Trophoblast cell (in vitro differentiated cells and primary cell): Measurements from ENCODE around the gene DISP3.

ENCODE experiments used
- DNase-seq, 2 donors: peaks; one replicate each; pipeline ENCODE4 v3.0.0-alpha.2; 2016
- H2AFZ ChIP-seq: 2 replicates; pipeline ENCODE4 v1.6.1; 2013; ENCODE audit warnings: low read length, moderate library complexity, mild to moderate bottlenecking; ENCODE audit not compliant: insufficient read depth, poor library complexity
- H2AK5ac ChIP-seq: 2 replicates; pipeline ENCODE4 v1.6.1; 2013; ENCODE audit warnings: mild to moderate bottlenecking, low read length
- H2BK120ac ChIP-seq: 2 replicates; pipeline ENCODE4 v1.6.1; 2013; ENCODE audit warnings: low read length, mild to moderate bottlenecking, moderate library complexity; ENCODE audit not compliant: insufficient read depth, poor library complexity
- H2BK12ac ChIP-seq: 2 replicates; pipeline ENCODE4 v1.6.1; 2013; ENCODE audit warnings: mild to moderate bottlenecking, low read length, moderate library complexity
- H2BK5ac ChIP-seq: 2 replicates; pipeline ENCODE4 v1.6.1; 2013; ENCODE audit warnings: low read length, low read depth, moderate library complexity, mild to moderate bottlenecking; ENCODE audit not compliant: poor library complexity
- H3K14ac ChIP-seq: 2 replicates; pipeline ENCODE4 v1.6.1; 2013; ENCODE audit warnings: mild to moderate bottlenecking, low read length
- H3K18ac ChIP-seq: 2 replicates; pipeline ENCODE4 v1.6.1; 2013; ENCODE audit warnings: mild to moderate bottlenecking, low read length
- H3K23ac ChIP-seq: 2 replicates; pipeline ENCODE4 v1.6.1; 2013; ENCODE audit warnings: low read length
- H3K27ac ChIP-seq: 2 replicates; pipeline ENCODE4 v1.5.1; 2013; ENCODE audit warnings: low read depth, mild to moderate bottlenecking, inconsistent platforms, low read length, moderate library complexity
- H3K27me3 ChIP-seq: 2 replicates; pipeline ENCODE4 v1.6.1; 2013; ENCODE audit warnings: inconsistent platforms, mild to moderate bottlenecking, low read length, moderate library complexity; ENCODE audit not compliant: insufficient read depth
- H3K36me3 ChIP-seq, 2 experiments: 1 replicate in 1 of 2; 2 replicates in 1 of 2; pipeline ENCODE4 v1.6.1; 2013; ENCODE audit warnings: low read length in 2 of 2, mild to moderate bottlenecking in 2 of 2, moderate library complexity in 1 of 2; ENCODE audit not compliant: insufficient read depth in 2 of 2, control insufficient read depth in 1 of 2
- H3K4ac ChIP-seq: 2 replicates; pipeline ENCODE4 v1.6.1; 2013; ENCODE audit warnings: low read depth, mild to moderate bottlenecking, low read length, moderate library complexity
- H3K4me1 ChIP-seq, 2 experiments: 1 replicate in 1 of 2; 2 replicates in 1 of 2; pipeline ENCODE4 v1.6.1; 2013; ENCODE audit warnings: low read length in 2 of 2, mild to moderate bottlenecking in 2 of 2, moderate library complexity in 1 of 2; ENCODE audit not compliant: insufficient read depth in 2 of 2, control insufficient read depth in 1 of 2
- H3K4me2 ChIP-seq: 2 replicates; pipeline ENCODE4 v1.6.1; 2013; ENCODE audit warnings: inconsistent platforms, mild to moderate bottlenecking, low read length, moderate library complexity
- H3K4me3 ChIP-seq: 2 replicates; pipeline ENCODE4 v1.5.1; 2013; ENCODE audit warnings: mild to moderate bottlenecking, low read depth, low read length, inconsistent platforms
- H3K79me1 ChIP-seq: one replicate; pipeline ENCODE4 v1.6.1; 2013; ENCODE audit warnings: low read length
- H3K79me2 ChIP-seq: 2 replicates; pipeline ENCODE4 v1.6.1; 2013; ENCODE audit warnings: low read length, mild to moderate bottlenecking; ENCODE audit not compliant: control insufficient read depth, insufficient read depth, poor library complexity
- H3K9ac ChIP-seq: 2 replicates; pipeline ENCODE4 v1.6.1; 2013; ENCODE audit warnings: mild to moderate bottlenecking, low read length
- H3K9me3 ChIP-seq: 2 replicates; pipeline ENCODE4 v1.6.1; 2013; ENCODE audit warnings: low read depth, mild to moderate bottlenecking, control low read depth, inconsistent platforms, low read length; ENCODE audit not compliant: insufficient read depth
- H4K12ac ChIP-seq: 2 replicates; pipeline ENCODE4 v1.6.1; 2013; ENCODE audit warnings: low read depth, mild to moderate bottlenecking, low read length, moderate library complexity
- H4K8ac ChIP-seq: 2 replicates; pipeline ENCODE4 v1.6.1; 2013; ENCODE audit warnings: low read depth, mild to moderate bottlenecking, low read length, moderate library complexity
- H4K91ac ChIP-seq: one replicate; pipeline ENCODE4 v1.6.1; 2013; ENCODE audit warnings: low read depth, mild to moderate bottlenecking, low read length, moderate library complexity
- WGBS: extraction: QIAGEN DNeasy Blood & Tissue Kit; methylation state at CpG from one replicate; pipeline ENCODE4 v1.1.7; 2013; ENCODE audit warnings: missing lambda C conversion rate; ENCODE audit not compliant: insufficient read length, insufficient coverage; ENCODE audit errors: extremely low coverage; 5-methylcytosine and 5-hydroxymethylcytosine counted together

Gene DISP3

GRCh38 chr1:11523261-11523660, 44.3 kb downstream of the DISP3 start:
- no CpG with 5 or more reads among the region's 10 CpGs for WGBS
- no peaks in the 10 kb centered on the region for H3K79me2 ChIP-seq
- H3K36me3 ChIP-seq: no peaks in the 10 kb centered on the region

GRCh38 chr1:11523746-11524464, 45.0 kb downstream of the DISP3 start:
- H4K91ac ChIP-seq: no peak overlapping the region
- no peak overlapping the region for H3K4me2 ChIP-seq
- no peak overlapping the region for H2BK120ac ChIP-seq
- H4K8ac ChIP-seq: no peak overlapping the region
- no peak overlapping the region for H2AK5ac ChIP-seq
- no peak overlapping the region for H2BK5ac ChIP-seq
- H3K23ac ChIP-seq: no peak overlapping the region
- no CpG with 5 or more reads among the region's 9 CpGs for WGBS
- H3K27ac ChIP-seq: no peak overlapping the region
- no peak overlapping the region for H3K9ac ChIP-seq
- H3K79me2 ChIP-seq: no peaks in the 10 kb centered on the region
- no peak overlapping the region for H2BK12ac ChIP-seq
- DNase-seq: no peak
- no peak overlapping the region for H3K4ac ChIP-seq
- peaks cover 3% of the 10 kb centered on the region for H3K9me3 ChIP-seq
- H3K79me1 ChIP-seq: no peaks in the 10 kb centered on the region
- no peak overlapping the region for H3K4me3 ChIP-seq
- no peaks in the 10 kb centered on the region for H3K36me3 ChIP-seq
- no peak overlapping the region for H3K14ac ChIP-seq
- H3K4me1 ChIP-seq: no peaks in the 10 kb centered on the region
- no peak overlapping the region for H4K12ac ChIP-seq
- no peak overlapping the region for H2AFZ ChIP-seq
- H3K18ac ChIP-seq: no peak overlapping the region
- H3K27me3 ChIP-seq: no peaks in the 10 kb centered on the region

More at GRCh38 chr1:11523261-11523660, 44.3 kb downstream of the DISP3 start:
- Histone ChIP-seq H4K12ac (no peak overlapping the region), H3K27ac (no peak overlapping the region), H2BK12ac (no peak overlapping the region), H3K4me2 (no peak overlapping the region), H2BK5ac (no peak overlapping the region), H3K23ac (no peak overlapping the region), H3K9ac (no peak overlapping the region), H3K4me3 (no peak overlapping the region), H3K14ac (no peak overlapping the region), H3K27me3 (no peaks in the 10 kb centered on the region), H3K9me3 (peaks cover 3% of the 10 kb centered on the region), H3K18ac (no peak overlapping the region), H3K79me1 (no peaks in the 10 kb centered on the region), H2BK120ac (no peak overlapping the region), H4K8ac (no peak overlapping the region), H3K4me1 (no peaks in the 10 kb centered on the region), H3K4ac (no peak overlapping the region), H2AFZ (no peak overlapping the region), H4K91ac (no peak overlapping the region), H2AK5ac (no peak overlapping the region)
- DNase-seq: no peak

GRCh38 chr1:11524465-11525150, 45.7 kb downstream of the DISP3 start:
- WGBS: no CpG with 5 or more reads among the region's 6 CpGs

GRCh38 chr1:11525151-11525505, 46.2 kb downstream of the DISP3 start:
- H3K27me3 ChIP-seq: no peaks in the 10 kb centered on the region
- H3K4me3 ChIP-seq: no peak overlapping the region
- H2AK5ac ChIP-seq: no peak overlapping the region
- H2AFZ ChIP-seq: no peak overlapping the region
- H3K4ac ChIP-seq: no peak overlapping the region
- H2BK12ac ChIP-seq: no peak overlapping the region
- no CpG with 5 or more reads among the region's 8 CpGs for WGBS
- no peak overlapping the region for H3K27ac ChIP-seq
- no peak overlapping the region for H4K8ac ChIP-seq
- no peak overlapping the region for H3K23ac ChIP-seq
- H3K4me2 ChIP-seq: no peak overlapping the region
- no peaks in the 10 kb centered on the region for H3K79me1 ChIP-seq
- H3K9me3 ChIP-seq: peaks cover 3% of the 10 kb centered on the region
- no peak overlapping the region for H2BK5ac ChIP-seq
- no peaks in the 10 kb centered on the region for H3K79me2 ChIP-seq
- no peaks in the 10 kb centered on the region for H3K36me3 ChIP-seq
- no peak overlapping the region for H3K9ac ChIP-seq
- no peak for DNase-seq
- no peak overlapping the region for H3K14ac ChIP-seq
- no peak overlapping the region for H2BK120ac ChIP-seq
- H3K18ac ChIP-seq: no peak overlapping the region
- no peaks in the 10 kb centered on the region for H3K4me1 ChIP-seq
- no peak overlapping the region for H4K91ac ChIP-seq
- H4K12ac ChIP-seq: no peak overlapping the region

More at GRCh38 chr1:11524465-11525150, 45.7 kb downstream of the DISP3 start:
- H4K12ac ChIP-seq: no peak overlapping the region
- no peak overlapping the region for H3K4ac ChIP-seq
- no peaks in the 10 kb centered on the region for H3K27me3 ChIP-seq
- no peak overlapping the region for H2BK5ac ChIP-seq
- no peak overlapping the region for H2BK120ac ChIP-seq
- no peak overlapping the region for H2AK5ac ChIP-seq
- no peak for DNase-seq
- H3K79me1 ChIP-seq: no peaks in the 10 kb centered on the region
- no peak overlapping the region for H3K4me3 ChIP-seq
- no peak overlapping the region for H3K27ac ChIP-seq
- no peak overlapping the region for H4K91ac ChIP-seq
- peaks cover 3% of the 10 kb centered on the region for H3K9me3 ChIP-seq
- no peak overlapping the region for H3K4me2 ChIP-seq
- H3K23ac ChIP-seq: no peak overlapping the region
- no peak overlapping the region for H3K18ac ChIP-seq
- H2AFZ ChIP-seq: no peak overlapping the region
- H3K79me2 ChIP-seq: no peaks in the 10 kb centered on the region
- H3K14ac ChIP-seq: no peak overlapping the region
- H3K9ac ChIP-seq: no peak overlapping the region
- H3K36me3 ChIP-seq: no peaks in the 10 kb centered on the region
- H2BK12ac ChIP-seq: no peak overlapping the region
- no peak overlapping the region for H4K8ac ChIP-seq
- H3K4me1 ChIP-seq: no peaks in the 10 kb centered on the region
